Stimulated activated CD4-positive, alpha-beta T cell treated with anti-CD3 and anti-CD28 coated beads, Interleukin-15, amount 100 ng/mL, for 1 hour (primary cell): ENCODE results near the gene NHEJ1.

ENCODE experiments used
- DNase-seq, 2 donors: peaks; one replicate each; pipeline ENCODE4 v3.0.0-alpha.2; 2020; ENCODE audit warnings: low read depth in 1 of 2, low spot score in 1 of 2

Gene NHEJ1

GRCh38 chr2:219059725-219060682 lies 100.6 kb downstream of the NHEJ1 start:
- DNase-seq: no peak

DNA sequence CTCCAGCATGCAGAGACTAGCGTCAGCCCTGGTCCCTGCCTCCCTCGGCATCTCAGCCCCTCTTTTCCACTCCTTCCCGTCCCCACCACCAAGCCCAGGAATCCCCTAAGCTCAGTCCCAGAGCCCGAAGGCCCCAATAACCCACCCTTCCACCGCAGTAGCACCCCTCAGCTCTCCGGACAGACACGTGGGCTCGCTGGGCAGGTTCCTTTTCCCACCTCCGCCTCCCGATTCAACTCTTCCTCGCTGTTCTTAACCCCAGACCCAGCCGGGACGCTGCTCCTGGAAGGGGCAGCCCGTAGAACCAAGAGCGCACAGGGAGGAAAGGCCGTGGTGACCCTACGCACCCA lies 101.3 kb downstream of the NHEJ1 start:
- no peak for DNase-seq

GRCh38 chr2:219058541-219059374 lies 101.9 kb downstream of the NHEJ1 start:
- DNase-seq: no peak

GRCh38 chr2:219057709-219058540 lies 102.7 kb downstream of the NHEJ1 start:
- peak; percentile 51 to 72 for DNase-seq

DNA sequence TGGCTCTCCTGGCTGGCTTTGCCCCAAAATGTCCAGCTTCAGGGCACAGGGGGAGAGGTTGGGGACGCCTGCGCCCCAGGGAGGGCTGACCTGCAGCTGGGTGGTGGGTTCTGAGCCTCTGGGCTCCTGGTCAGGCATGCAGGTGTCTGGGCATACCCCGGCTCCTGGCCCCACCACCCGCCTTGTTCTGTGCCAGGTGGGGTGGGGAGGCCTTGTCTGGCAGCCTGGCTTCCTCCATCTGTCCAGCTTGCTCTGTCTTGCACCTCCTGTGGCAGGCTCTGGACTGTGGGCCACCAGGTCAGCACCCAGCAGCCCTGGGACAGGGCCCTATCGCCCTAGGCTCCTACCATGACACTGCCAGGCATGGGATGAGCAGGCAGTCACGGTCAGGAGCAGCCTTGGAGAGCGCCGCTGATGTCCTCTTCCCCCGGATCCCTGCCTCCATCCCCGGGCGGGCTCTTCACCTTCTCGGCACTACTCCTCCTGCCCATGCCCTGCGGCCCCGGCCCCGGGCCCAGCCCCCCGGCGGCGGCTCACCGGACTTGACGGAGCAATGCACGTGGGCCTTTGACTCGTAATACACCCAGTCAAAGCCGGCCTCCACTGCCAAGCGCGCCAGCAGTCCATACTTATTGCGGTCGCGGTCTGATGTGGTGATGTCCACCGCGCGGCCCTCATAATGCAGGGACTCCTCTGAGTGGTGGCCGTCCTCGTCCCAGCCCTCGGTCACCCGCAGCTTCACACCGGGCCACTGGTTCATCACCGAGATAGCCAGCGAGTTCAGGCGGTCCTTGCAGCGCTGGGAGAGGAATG lies 103.5 kb downstream of the NHEJ1 start:
- no peak for DNase-seq

GRCh38 chr2:219056176-219056895 lies 104.3 kb downstream of the NHEJ1 start:
- DNase-seq: no peak

- no peak for DNase-seq
Observed at GRCh38 chr2:219054956-219055903, 105.4 kb downstream of the NHEJ1 start.

GRCh38 chr2:219049282-219049681 lies 111.3 kb downstream of the NHEJ1 start:
- no peak for DNase-seq

- no peak for DNase-seq
Observed at GRCh38 chr2:219045937-219046550, 114.6 kb downstream of the NHEJ1 start.

DNA sequence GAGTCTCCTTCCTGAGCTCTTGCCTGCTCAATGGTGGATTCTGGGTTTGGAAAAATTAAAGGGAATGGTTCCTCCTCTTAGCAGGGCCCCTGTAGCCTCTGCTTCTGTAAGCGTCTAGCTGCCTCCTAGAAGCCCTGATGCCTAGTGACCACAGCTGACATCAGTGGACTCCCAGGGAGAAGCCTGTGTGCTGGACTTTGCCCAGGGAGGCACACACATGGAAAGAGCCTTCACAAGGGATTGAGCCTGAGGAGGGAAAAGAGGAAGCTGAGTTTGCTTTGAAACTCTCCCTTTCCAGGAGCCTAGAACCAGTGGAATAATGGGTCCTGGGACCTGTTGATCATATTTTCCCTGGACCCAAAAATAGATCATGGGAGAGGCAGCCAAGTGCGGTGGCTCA lies 117.9 kb downstream of the NHEJ1 start:
- no peak for DNase-seq

DNA sequence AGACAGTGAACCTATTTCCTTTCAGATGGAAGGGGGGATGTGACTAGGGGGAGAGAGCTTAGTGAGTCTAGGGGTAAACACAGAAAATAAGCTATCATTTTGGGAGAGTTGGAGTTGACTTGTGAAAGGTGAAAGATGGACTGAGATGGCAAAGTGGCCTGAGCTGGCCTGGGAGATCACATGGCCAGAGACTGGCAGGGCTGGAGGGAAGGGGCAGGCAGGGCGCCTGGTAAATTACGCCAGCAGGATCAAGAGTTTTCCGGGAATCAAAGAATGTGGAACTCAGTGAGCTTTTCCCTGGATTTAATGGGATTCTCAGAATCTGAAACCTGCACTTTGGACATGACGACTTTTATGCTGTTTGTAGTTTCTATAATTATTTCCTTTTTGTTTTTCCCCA lies 118.5 kb downstream of the NHEJ1 start:
- no peak for DNase-seq

- DNase-seq: no peak
Observed at GRCh38 chr2:219041252-219041651, 119.4 kb downstream of the NHEJ1 start, which contains the start of gene CFAP65. CFAP65 (minus strand) TSS chr2:219041516; CDS start chr2:219039048, 2,468 bp downstream.

DNA sequence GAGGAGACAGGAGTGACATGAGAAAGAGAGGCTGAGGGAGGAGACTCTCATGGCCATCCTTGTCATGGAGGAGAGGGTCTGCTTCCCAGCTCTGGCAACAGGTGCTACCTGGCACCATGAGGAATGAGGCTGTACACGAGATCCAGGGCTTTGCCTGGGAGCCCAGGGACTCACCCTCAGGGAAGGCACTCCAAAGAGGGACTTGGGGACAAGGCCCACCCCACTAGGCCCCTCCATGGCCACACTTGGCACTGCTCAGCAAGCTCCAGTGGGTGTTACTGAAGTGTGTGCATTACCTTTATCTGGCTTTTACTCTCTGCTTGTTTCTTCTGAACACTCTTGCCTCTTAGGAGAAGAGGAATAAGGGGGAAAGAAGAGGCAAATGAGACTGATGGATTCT lies 122.0 kb downstream of the NHEJ1 start:
- DNase-seq: no peak

GRCh38 chr2:219037783-219038499 lies 122.7 kb downstream of the NHEJ1 start:
- no peak for DNase-seq

GRCh38 chr2:219035942-219036341 lies 124.7 kb downstream of the NHEJ1 start:
- no peak for DNase-seq

DNA sequence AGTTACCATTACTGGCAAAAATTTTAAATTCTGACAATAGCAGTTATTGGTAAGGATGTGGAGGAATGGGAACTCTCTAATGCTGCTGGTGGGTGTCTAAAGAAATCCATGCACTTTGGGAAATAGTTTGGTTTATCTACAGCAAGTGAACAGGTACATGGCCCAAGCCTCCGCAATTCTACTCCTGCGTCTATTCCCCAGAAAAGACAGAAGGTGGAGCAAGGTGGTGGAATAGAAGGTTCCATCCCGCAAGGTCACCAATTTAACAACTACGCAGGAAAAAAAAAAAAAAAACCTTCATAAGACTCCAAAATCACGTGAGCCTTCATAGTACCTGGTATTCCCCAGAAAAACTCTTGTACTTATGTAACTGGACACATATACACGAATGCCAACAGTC lies 125.8 kb downstream of the NHEJ1 start:
- no peak for DNase-seq

DNA sequence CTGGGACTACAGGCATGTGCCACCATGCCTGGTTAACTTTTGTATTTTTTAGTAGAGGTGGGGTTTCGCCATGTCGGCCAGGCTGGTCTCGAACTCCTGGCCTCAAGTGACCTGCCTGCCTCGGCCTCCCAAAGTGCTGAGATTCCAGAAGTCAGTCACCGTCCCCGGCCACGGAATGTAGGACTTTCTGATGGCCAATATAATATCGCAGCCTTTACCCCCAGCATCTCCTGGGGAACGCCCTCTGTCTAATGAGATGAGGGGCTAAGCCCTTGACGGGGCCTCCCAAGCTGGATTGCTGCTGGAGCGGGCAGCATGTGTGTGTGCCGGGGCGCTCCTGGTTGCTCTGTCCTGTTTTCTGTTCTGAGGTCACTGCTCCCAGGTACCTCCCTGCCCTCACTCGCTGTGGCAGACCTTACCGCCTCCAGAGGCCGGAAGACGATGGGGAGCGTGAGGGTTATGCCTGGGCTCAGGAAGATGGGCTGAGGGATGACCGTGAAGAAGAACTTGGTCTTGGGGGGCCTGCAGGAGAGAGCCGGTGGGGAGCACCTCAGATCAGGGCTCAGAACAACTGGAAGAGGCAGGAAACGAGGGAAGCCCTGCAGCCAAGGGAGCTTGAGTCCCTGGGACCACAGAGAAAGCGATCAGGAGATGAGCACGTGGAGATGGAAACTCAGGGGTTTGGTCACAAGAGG lies 128.4 kb downstream of the NHEJ1 start:
- no peak for DNase-seq
